ENCODE results near the gene CNTN4. TPM values are rescaled to one million over a fixed set of nuclear protein-coding genes. Genes with fewer than 3 reads are reported as not detected.

The CNTN4 gene
- polyA plus RNA-seq, result 49.9 and 60.9 TPM in 2 replicates

DNA sequence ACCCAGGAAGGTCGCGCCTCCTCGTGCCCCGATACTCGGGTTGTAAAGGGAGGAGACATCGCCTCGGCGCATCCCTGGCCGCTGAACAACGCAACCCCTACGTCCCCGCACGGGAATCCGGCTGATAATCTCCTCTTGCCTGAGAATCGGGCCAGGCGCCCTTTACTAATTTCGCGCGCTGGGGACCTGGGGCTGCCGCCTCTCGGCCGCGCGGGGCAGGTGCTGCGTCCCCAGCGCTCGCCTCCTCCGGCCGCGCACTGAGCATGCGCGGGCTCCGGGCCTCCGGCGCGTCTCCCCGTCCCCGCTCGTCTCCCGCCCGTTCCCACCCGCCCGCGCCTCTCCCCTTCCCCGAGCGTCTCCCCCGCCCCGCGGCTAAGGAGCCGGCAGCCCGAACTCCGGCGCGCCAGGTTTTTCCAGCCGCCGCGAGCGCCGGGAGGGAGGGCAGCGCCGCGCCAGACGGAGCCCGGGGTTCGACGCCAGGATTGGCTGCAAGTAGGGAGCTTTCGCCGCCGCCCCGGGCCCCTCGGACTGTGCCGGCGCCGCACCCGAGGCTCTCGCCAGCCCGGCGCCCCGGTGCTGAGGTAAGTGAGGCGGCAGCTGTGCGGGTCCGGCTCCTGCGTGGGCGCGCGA is at the start of gene CNTN4:
Gene CNTN4 (plus strand): TSS at position 469 of the 630 bp plus-strand sequence.

Measured in Purkinje cell (primary cell).